Osteoblast (primary cell): ENCODE measurements around the gene FBXO44. TPM values are rescaled to one million over a fixed set of nuclear protein-coding genes. Genes with fewer than 3 reads are reported as not detected.

Experiments
- DNase-seq: peaks from one replicate; pipeline ENCODE4 v3.0.0; 2011; ENCODE audit warnings: low spot score, mixed read lengths; ENCODE audit not compliant: insufficient read length; ENCODE audit errors: missing footprints
- H2AFZ ChIP-seq: 2 replicates; pipeline ENCODE4 v1.6.0; 2011; ENCODE audit warnings: mild to moderate bottlenecking, low read length
- H3K27ac ChIP-seq: 2 replicates; pipeline ENCODE4 v1.5.1; 2011; ENCODE audit warnings: mild to moderate bottlenecking, low read depth, low read length, moderate library complexity
- H3K27me3 ChIP-seq: 2 replicates; pipeline ENCODE4 v1.6.0; 2012; ENCODE audit warnings: mild to moderate bottlenecking, control low read depth, inconsistent platforms, low read length, moderate library complexity; ENCODE audit not compliant: insufficient read depth
- H3K36me3 ChIP-seq: 2 replicates; pipeline ENCODE4 v1.5.1; 2011; ENCODE audit warnings: mild to moderate bottlenecking, low read length, control low read depth, moderate library complexity; ENCODE audit not compliant: insufficient read depth
- H3K4me1 ChIP-seq: 2 replicates; pipeline ENCODE4 v1.5.1; 2011; ENCODE audit warnings: mild to moderate bottlenecking, low read length, control low read depth, moderate library complexity; ENCODE audit not compliant: insufficient read depth
- H3K4me2 ChIP-seq: 2 replicates; pipeline ENCODE4 v1.6.0; 2011; ENCODE audit warnings: mild to moderate bottlenecking, low read length; ENCODE audit not compliant: insufficient read depth
- H3K4me3 ChIP-seq: fragments of 200-600 bp; sonication (generic); 3 replicates; pipeline ENCODE4 v1.5.1; 2012; ENCODE audit warnings: mild to moderate bottlenecking, low read length, inconsistent platforms; ENCODE audit not compliant: insufficient read depth
- H3K79me2 ChIP-seq: 2 replicates; pipeline ENCODE4 v1.6.0; 2012; ENCODE audit warnings: mild to moderate bottlenecking, low read length, control low read depth, inconsistent platforms; ENCODE audit not compliant: insufficient read depth
- H3K9me3 ChIP-seq: 2 replicates; pipeline ENCODE4 v1.5.1; 2011; ENCODE audit warnings: low read depth, low read length, control low read depth
- H4K20me1 ChIP-seq: 2 replicates; pipeline ENCODE4 v1.6.0; 2012; ENCODE audit warnings: mild to moderate bottlenecking, low read length, control low read depth; ENCODE audit not compliant: insufficient read depth
- total RNA-seq: library from RNA; depleted of rRNA; stranded (reverse); fragments of >200 nt; gene quantifications from 2 replicates; pipeline ENCODE4 v1.2.3, GENCODE V29; 2012
- TF ChIP-seq, protein P1 (sequence below): IDR thresholded peaks from 2 replicates; pipeline ENCODE4 v1.5.1; 2011; ENCODE audit warnings: mild to moderate bottlenecking, low read depth, low read length, moderate library complexity; ENCODE audit errors: extremely low read depth

FBXO44 gene
- total RNA-seq, 1 donor, result 16.3 TPM

DNA sequence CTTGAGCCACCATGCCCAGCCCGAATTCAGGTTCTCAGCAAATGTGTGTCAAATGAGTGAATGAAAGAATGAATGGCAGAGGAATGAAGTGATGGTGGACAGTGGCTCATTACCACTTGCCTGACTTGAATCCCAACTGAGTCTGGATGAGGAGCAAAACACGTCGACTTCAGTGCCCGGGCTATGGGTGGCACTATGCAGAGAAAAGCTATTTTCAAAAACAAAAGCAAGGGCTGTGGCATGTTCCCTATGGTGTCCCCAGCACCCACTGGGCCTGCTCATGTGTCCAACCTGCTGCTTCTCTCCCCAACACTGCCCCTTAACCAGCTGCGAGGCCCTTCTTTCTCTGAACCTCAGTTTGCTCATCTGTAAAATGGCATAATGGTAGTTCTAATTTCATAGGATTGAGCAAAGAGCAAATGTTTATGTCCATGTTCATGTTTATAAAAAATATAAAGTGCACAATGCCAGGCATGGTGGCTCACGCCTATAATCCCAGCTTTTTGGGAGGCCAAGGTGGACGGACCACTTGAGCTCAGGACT, 30.6 kb downstream of the FBXO44 start:
- no peak overlapping the region for H2AFZ ChIP-seq
- H3K4me3 ChIP-seq, result no peak overlapping the region
- H3K4me1 ChIP-seq, result peaks cover 16% of the 10 kb centered on the region
- no peak overlapping the region for H3K27ac ChIP-seq
- H3K27me3 ChIP-seq, result peaks cover 23% of the 10 kb centered on the region
- H3K9me3 ChIP-seq, result no peaks in the 10 kb centered on the region
- H3K79me2 ChIP-seq, result peaks cover 3% of the 10 kb centered on the region
- no peak for DNase-seq
- TF ChIP-seq, protein P1, sequence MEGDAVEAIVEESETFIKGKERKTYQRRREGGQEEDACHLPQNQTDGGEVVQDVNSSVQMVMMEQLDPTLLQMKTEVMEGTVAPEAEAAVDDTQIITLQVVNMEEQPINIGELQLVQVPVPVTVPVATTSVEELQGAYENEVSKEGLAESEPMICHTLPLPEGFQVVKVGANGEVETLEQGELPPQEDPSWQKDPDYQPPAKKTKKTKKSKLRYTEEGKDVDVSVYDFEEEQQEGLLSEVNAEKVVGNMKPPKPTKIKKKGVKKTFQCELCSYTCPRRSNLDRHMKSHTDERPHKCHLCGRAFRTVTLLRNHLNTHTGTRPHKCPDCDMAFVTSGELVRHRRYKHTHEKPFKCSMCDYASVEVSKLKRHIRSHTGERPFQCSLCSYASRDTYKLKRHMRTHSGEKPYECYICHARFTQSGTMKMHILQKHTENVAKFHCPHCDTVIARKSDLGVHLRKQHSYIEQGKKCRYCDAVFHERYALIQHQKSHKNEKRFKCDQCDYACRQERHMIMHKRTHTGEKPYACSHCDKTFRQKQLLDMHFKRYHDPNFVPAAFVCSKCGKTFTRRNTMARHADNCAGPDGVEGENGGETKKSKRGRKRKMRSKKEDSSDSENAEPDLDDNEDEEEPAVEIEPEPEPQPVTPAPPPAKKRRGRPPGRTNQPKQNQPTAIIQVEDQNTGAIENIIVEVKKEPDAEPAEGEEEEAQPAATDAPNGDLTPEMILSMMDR, result no peak
- H3K36me3 ChIP-seq, result no peaks in the 10 kb centered on the region
- peaks cover under 1% of the 10 kb centered on the region for H4K20me1 ChIP-seq
- H3K4me2 ChIP-seq, result no peak overlapping the region

DNA sequence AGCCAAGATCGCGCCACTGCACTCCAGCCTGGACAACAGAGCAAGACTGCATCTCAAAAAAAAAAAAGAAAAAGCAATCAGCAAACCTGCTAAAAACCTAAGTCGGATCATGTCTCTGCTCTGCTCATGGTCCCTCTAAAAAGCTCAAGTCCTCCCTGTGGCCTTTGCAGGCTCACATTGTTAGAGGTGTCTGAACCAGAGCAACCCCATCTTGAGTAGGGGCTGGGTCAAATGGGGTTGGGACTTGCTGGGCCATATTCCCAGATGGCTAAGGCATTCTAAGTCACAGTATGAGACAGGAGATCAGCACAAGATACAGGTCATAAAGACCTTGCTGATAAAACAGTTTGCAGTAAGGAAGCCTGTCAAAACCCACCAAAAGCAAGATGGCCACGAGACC, 33.8 kb downstream of the FBXO44 start:
- Histone ChIP-seq H3K27ac (no peak overlapping the region), H3K4me1 (peaks cover 9% of the 10 kb centered on the region), H3K36me3 (no peaks in the 10 kb centered on the region), H4K20me1 (peaks cover 4% of the 10 kb centered on the region), H3K79me2 (no peaks in the 10 kb centered on the region), H3K4me3 (no peak overlapping the region), H2AFZ (no peak overlapping the region), H3K9me3 (no peaks in the 10 kb centered on the region), H3K4me2 (no peak overlapping the region), H3K27me3 (peaks cover 46% of the 10 kb centered on the region)
- no peak for DNase-seq
- TF ChIP-seq, protein P1, result no peak

DNA sequence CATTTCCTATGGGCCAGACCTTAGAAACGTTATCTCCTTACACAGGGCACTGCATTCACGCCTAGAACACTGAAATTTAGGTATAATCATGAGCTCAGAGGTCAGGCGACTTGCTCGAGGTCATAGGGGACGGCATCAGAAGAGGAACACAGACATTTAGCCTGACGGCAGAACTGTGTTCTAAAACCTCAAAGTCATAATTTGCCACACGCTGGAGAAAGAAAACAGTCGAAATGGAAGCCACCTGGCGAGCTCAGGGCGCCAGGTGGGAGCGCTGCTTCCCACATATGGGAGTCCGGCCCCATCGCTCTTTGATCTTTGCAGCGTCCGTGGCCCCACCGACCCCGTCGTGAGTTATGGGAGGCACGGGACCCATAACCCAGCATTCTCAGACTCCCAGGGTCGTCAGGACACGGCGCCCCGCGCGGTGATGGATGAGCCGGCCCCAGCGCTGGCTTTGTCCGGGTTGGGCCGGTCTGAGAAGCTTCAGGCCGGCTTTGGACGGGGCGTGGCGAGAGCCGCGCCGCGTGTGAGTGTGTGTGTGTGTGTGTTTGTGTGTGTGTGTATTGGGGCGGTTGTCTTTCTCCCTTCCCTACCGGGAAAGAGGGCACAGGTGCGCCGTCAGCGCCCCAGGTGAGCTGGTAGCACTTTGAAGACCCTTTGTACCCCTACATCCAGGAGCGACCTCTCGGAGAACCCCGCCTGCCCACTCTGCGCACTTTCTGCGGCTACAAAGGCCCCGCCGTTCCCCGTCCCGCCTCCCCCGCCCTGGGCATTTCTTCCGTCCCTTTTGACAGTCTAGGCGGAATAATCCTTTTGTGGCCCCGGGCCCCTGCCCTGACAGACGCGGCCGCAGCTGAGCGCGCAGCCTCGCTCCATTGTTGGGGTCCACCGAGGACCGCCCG, 36.0 kb downstream of the FBXO44 start:
- Histone ChIP-seq H3K36me3 (no peaks in the 10 kb centered on the region), H3K27ac (no peak overlapping the region), H3K4me2 (no peak overlapping the region), H3K4me1 (peaks cover 12% of the 10 kb centered on the region), H4K20me1 (peaks cover 4% of the 10 kb centered on the region), H3K4me3 (no peak overlapping the region), H2AFZ (no peak overlapping the region), H3K79me2 (no peaks in the 10 kb centered on the region), H3K9me3 (no peaks in the 10 kb centered on the region), H3K27me3 (peaks cover 58% of the 10 kb centered on the region)
- TF ChIP-seq, protein P1, result no peak
- DNase-seq, result no peak

DNA sequence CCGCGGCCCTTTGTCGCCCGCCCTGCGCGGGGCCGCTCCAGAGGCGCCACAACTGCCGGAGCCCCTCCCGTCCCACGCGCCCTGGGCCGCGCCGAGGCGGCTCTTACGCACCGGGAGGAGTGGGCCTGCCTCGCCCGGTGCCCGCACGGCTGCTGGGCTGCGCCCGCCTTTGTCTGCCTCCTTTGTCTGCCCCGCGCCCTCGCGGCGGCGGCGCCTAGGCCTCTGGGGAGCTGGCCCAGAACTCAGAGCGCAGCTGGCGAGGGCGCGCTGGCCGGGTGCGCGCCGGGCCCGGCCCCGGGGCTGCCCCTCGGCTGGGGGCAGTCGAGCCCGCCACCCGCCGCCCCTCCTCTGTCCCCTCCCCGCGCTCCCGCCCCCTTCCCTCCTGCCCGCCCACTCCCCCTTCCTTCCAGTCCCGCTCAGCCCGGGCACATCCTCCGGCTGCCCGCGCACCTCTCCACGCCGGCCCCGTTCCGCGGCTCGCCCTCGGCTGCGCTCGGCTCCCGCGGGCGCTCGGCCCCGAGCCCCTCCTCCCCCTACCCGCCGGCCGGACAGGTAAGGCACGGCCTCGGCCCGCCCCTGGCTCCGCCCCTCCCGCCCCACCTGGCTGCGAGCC, 36.7 kb downstream of the FBXO44 start, which contains the start of gene DRAXIN:
TSS of gene DRAXIN (plus strand) at position 409 of the 613 bp plus-strand sequence. CDS start 14,549 bp downstream, outside the sequence.
- Histone ChIP-seq H3K4me1 (peaks cover 12% of the 10 kb centered on the region), H3K9me3 (no peaks in the 10 kb centered on the region), H3K36me3 (no peaks in the 10 kb centered on the region), H3K4me3 (no peak within 1 kb of the TSS), H2AFZ (no peak within 1 kb of the TSS), H3K27me3 (peaks cover 53% of the 10 kb centered on the region), H4K20me1 (peaks cover 4% of the 10 kb centered on the region), H3K27ac (no peak within 1 kb of the TSS), H3K79me2 (no peaks in the 10 kb centered on the region), H3K4me2 (no peak within 1 kb of the TSS)
- TF ChIP-seq, protein P1, result no peak
- DNase-seq, result no peak
